Choroid plexus epithelial cell (primary cell): ENCODE results near the gene DHX57.

ENCODE experiments used
- DNase-seq: peaks from one replicate; pipeline ENCODE4 v3.0.0-alpha.2; 2010; ENCODE audit warnings: low read depth
- H3K4me3 ChIP-seq: 2 replicates; pipeline ENCODE4 v1.5.1; 2011; ENCODE audit warnings: low read depth, mild to moderate bottlenecking, control low read depth, low read length, moderate library complexity
- CTCF ChIP-seq: conservative IDR thresholded peaks from 2 replicates; pipeline ENCODE4 v1.5.1; 2011; ENCODE audit warnings: low read depth, mild to moderate bottlenecking, control low read depth, inconsistent platforms, low read length, moderate library complexity

DHX57 gene

GRCh38 chr2:38824906-38825305 is 50.8 kb downstream of the DHX57 start:
- no peak for TF ChIP-seq CTCF
- DNase-seq, result no peak

DNA sequence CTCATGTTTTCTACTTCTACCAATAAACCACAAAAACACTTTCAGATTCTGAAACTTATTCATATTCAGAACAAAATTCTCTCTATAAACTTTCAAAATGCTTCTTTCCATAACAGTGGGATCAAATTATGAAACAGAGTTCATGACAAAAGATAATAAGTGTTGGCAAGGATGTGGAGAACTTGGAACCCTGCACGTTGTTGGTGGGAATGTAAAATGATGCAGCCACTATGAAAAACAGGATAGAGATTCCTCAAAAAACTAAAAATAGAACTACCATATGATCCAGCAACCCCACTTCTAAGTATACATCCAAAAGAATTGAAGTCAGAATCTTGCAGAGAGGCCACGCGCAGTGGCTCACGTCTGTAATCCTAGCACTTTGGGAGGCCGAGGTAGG is 52.3 kb downstream of the DHX57 start:
- TF ChIP-seq CTCF, result no peak
- H3K4me3 ChIP-seq, result no peak overlapping the region
- no peak for DNase-seq

More at GRCh38 chr2:38824906-38825305, 50.8 kb downstream of the DHX57 start:
- no peak overlapping the region for H3K4me3 ChIP-seq

DNA sequence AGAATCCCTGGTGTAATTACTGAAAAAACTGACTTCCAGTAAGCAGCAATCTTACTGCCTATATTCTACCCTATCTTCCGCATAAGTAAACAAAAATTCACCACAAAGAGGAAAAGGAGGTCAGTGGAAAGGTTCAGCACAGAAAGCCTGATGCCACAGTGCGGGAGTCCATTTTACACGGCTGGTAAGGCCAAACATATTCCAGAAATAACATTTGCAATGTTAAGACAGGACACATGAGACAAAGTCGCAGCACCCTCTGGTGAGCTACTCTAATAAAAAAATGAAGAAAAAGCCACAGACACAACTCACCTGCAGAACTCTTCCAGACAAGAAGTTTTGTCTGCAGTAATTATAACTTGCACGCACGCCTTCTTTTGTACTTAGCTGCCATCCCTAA is 57.2 kb downstream of the DHX57 start:
- H3K4me3 ChIP-seq, result no peak overlapping the region
- TF ChIP-seq CTCF, result no peak
- no peak for DNase-seq

GRCh38 chr2:38815936-38816335 is 59.8 kb downstream of the DHX57 start:
- no peak for TF ChIP-seq CTCF
- no peak overlapping the region for H3K4me3 ChIP-seq
- DNase-seq, result no peak

- TF ChIP-seq CTCF, result no peak
- H3K4me3 ChIP-seq, result no peak overlapping the region
- DNase-seq, result no peak
Observed at GRCh38 chr2:38810488-38810887, 65.2 kb downstream of the DHX57 start.

GRCh38 chr2:38808677-38809076 is 67.1 kb downstream of the DHX57 start:
- no peak overlapping the region for H3K4me3 ChIP-seq
- no peak for DNase-seq
- TF ChIP-seq CTCF, result no peak

- no peak for TF ChIP-seq CTCF
- no peak for DNase-seq
- H3K4me3 ChIP-seq, result no peak overlapping the region
Observed at GRCh38 chr2:38806733-38807059, 69.0 kb downstream of the DHX57 start.
